ENCODE measurements around the gene LPO. TPM values are rescaled to one million over a fixed set of nuclear protein-coding genes. Genes with fewer than 3 reads are reported as not detected.

The LPO gene
- total RNA-seq, 1 donor from 2014 or later = not detected

Other genes starting within 250 kb of the LPO start
- gene SRSF1, start 231.3 kb upstream of the LPO start, total RNA-seq (ENCODE audit: unreplicated experiment) = 227 TPM
- 80.4 TPM for gene DYNLL2, start 155.2 kb upstream of the LPO start, total RNA-seq (ENCODE audit: unreplicated experiment)
- gene OR4D1, start 90.2 kb upstream of the LPO start, total RNA-seq (ENCODE audit: unreplicated experiment) = not detected
- gene OR4D2, start 71.6 kb upstream of the LPO start, total RNA-seq (ENCODE audit: unreplicated experiment) = not detected
- not detected for gene EPX, start 45.9 kb upstream of the LPO start, total RNA-seq (ENCODE audit: unreplicated experiment)
- gene MKS1, start 19.3 kb upstream of the LPO start, total RNA-seq (ENCODE audit: unreplicated experiment) = 41.8 TPM
- not detected for gene MPO, start 42.4 kb downstream of the LPO start, total RNA-seq (ENCODE audit: unreplicated experiment)
- 39.7 TPM for gene TSPOAP1, start 90.2 kb downstream of the LPO start, total RNA-seq (ENCODE audit: unreplicated experiment)
- gene SUPT4H1, start 113.6 kb downstream of the LPO start, total RNA-seq (ENCODE audit: unreplicated experiment) = 82.1 TPM
- gene RNF43, start 178.9 kb downstream of the LPO start, total RNA-seq (ENCODE audit: unreplicated experiment) = not detected
- 0.10 TPM for gene HSF5, start 249.8 kb downstream of the LPO start, total RNA-seq (ENCODE audit: unreplicated experiment)